Right lobe of liver (tissue), 4 donors: ENCODE results near the gene AK1.

Experiments used
- CTCF ChIP-seq, 4 donors: fragments of 200-600 bp in 3 of 4; fragments of 450-650 bp in 1 of 4; IDR thresholded peaks; one replicate each; pipeline versions ENCODE4 v1.5.1 to v1.8.0; 2016 to 2022; ENCODE audit warnings: antibody characterized with exemption in 4 of 4, mild to moderate bottlenecking in 2 of 4
- POLR2A ChIP-seq: fragments of 450-650 bp; IDR thresholded peaks from one replicate; pipeline ENCODE4 v1.6.1; 2017; ENCODE audit warnings: antibody characterized with exemption, mild to moderate bottlenecking
- donor health status: DM: no; HTN: no; CAD: no.
- donor health status: DM: no; HTN: no; CAD: no.
- donor health status: DM: no; HTN: yes; CAD: no.

- no peak for TF ChIP-seq CTCF (IDR thresholded peaks at IDR 0.05)
- TF ChIP-seq POLR2A, result no peak
Observed at GRCh38 chr9:127913682-127914081, 36.2 kb upstream of the AK1 start.
